ENCODE results near the gene HRH2.

HRH2 gene

GRCh38 chr5:175623088-175623487 is 34.8 kb upstream of the HRH2 start:
- no peak for TF ChIP-seq TAF1 (IDR thresholded peaks at IDR 0.05; ENCODE audit: borderline replicate concordance, insufficient read depth, low read length)
- no peak for TF ChIP-seq REST (IDR thresholded peaks at IDR 0.05; ENCODE audit: insufficient read depth in 1 of 2, low read depth in 2 of 2, low read length in 2 of 2)
- no peak for TF ChIP-seq POLR2AphosphoS5 (IDR thresholded peaks at IDR 0.05; ENCODE audit: low read depth, low read length)
- TF ChIP-seq FOXP2 (optimal IDR thresholded peaks at IDR 0.05; ENCODE audit: borderline replicate concordance, extremely low read depth, extremely low read length, insufficient read depth) = no peak
- TF ChIP-seq SIN3A (IDR thresholded peaks at IDR 0.05; ENCODE audit: borderline replicate concordance, insufficient read depth, low read length) = no peak

- TF ChIP-seq FOXP2 (optimal IDR thresholded peaks at IDR 0.05; ENCODE audit: borderline replicate concordance, extremely low read depth, extremely low read length, insufficient read depth) (no peak), REST (IDR thresholded peaks at IDR 0.05; ENCODE audit: insufficient read depth in 1 of 2, low read depth in 2 of 2, low read length in 2 of 2) (no peak), TAF1 (IDR thresholded peaks at IDR 0.05; ENCODE audit: borderline replicate concordance, insufficient read depth, low read length) (no peak), SIN3A (IDR thresholded peaks at IDR 0.05; ENCODE audit: borderline replicate concordance, insufficient read depth, low read length) (no peak), POLR2AphosphoS5 (IDR thresholded peaks at IDR 0.05; ENCODE audit: low read depth, low read length) (no peak)
These were observed 33.6 kb upstream of the HRH2 start for GRCh38 chr5:175624316-175624715.

GRCh38 chr5:175627005-175627404 is 30.9 kb upstream of the HRH2 start:
- no peak for TF ChIP-seq TAF1 (IDR thresholded peaks at IDR 0.05; ENCODE audit: borderline replicate concordance, insufficient read depth, low read length)
- no peak for TF ChIP-seq SIN3A (IDR thresholded peaks at IDR 0.05; ENCODE audit: borderline replicate concordance, insufficient read depth, low read length)
- TF ChIP-seq REST (IDR thresholded peaks at IDR 0.05; ENCODE audit: insufficient read depth in 1 of 2, low read depth in 2 of 2, low read length in 2 of 2) = no peak
- no peak for TF ChIP-seq POLR2AphosphoS5 (IDR thresholded peaks at IDR 0.05; ENCODE audit: low read depth, low read length)
- no peak for TF ChIP-seq FOXP2 (optimal IDR thresholded peaks at IDR 0.05; ENCODE audit: borderline replicate concordance, extremely low read depth, extremely low read length, insufficient read depth)

- no peak for TF ChIP-seq SIN3A (IDR thresholded peaks at IDR 0.05; ENCODE audit: borderline replicate concordance, insufficient read depth, low read length)
- no peak for TF ChIP-seq REST (IDR thresholded peaks at IDR 0.05; ENCODE audit: insufficient read depth in 1 of 2, low read depth in 2 of 2, low read length in 2 of 2)
- TF ChIP-seq POLR2AphosphoS5 (IDR thresholded peaks at IDR 0.05; ENCODE audit: low read depth, low read length) = no peak
- TF ChIP-seq FOXP2 (optimal IDR thresholded peaks at IDR 0.05; ENCODE audit: borderline replicate concordance, extremely low read depth, extremely low read length, insufficient read depth) = no peak
- no peak for TF ChIP-seq TAF1 (IDR thresholded peaks at IDR 0.05; ENCODE audit: borderline replicate concordance, insufficient read depth, low read length)
These were observed 30.1 kb upstream of the HRH2 start for GRCh38 chr5:175627739-175628138.

GRCh38 chr5:175628668-175629067 is 29.2 kb upstream of the HRH2 start:
- no peak for TF ChIP-seq SIN3A (IDR thresholded peaks at IDR 0.05; ENCODE audit: borderline replicate concordance, insufficient read depth, low read length)
- TF ChIP-seq TAF1 (IDR thresholded peaks at IDR 0.05; ENCODE audit: borderline replicate concordance, insufficient read depth, low read length) = no peak
- TF ChIP-seq REST (IDR thresholded peaks at IDR 0.05; ENCODE audit: insufficient read depth in 1 of 2, low read depth in 2 of 2, low read length in 2 of 2) = no peak
- no peak for TF ChIP-seq POLR2AphosphoS5 (IDR thresholded peaks at IDR 0.05; ENCODE audit: low read depth, low read length)
- no peak for TF ChIP-seq FOXP2 (optimal IDR thresholded peaks at IDR 0.05; ENCODE audit: borderline replicate concordance, extremely low read depth, extremely low read length, insufficient read depth)
